HG03354 (cell line): Measurements from ENCODE around the gene C2CD4A.
"Not testable (repeated sequence)": the region's sequence is repeated elsewhere in the genome, so short reads cannot be mapped to it uniquely, and the experiment has no call there.

Source experiments
- ATAC-seq: cut with Tn5 transposase; IDR thresholded peaks from one replicate; pipeline ENCODE4 v1.9.1; 2021; ENCODE audit warnings: mild to moderate bottlenecking; ENCODE audit not compliant: unreplicated experiment, poor library complexity, severe bottlenecking

C2CD4A gene

DNA sequence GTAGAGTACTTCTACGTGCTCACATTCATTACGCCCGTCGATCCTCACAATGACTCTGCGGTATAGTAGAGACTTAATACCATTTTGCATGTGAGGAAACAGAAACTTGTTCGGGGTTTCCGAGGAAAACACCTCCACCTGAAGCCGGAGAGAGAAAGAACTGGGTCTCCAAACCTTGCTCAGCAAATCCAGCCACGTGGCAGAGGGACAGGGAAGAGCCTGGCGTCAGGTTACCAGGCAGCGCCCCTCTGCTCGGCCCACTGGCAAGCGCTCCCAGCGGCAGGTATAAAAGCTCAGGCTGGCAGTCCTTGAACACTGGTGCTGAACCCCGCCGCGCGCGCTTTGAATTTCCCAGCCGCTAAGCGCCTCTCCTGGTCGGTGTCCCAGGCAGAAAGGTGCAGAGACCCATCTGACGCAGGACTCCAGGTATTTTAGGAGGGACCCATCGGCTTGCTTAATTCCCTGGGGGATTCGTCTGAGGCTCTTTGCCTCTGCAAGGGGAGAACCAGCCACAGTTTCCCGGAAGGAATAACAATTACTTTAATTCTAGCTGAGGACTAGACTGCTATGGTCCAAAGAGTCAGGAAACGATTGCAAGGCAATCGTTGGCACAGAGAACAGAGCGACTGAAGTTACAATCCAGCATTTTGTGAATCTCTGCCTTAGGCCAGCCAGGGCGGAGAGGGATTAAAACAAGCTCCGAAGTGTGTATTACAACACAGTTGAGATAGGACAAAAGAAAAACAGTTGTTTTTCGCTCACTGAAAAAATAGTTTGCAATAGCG is at the start of gene C2CD4A:
Gene C2CD4A, plus strand, starts transcription at position 315 of the 785 bp plus-strand sequence. CDS start 637 bp downstream, outside the sequence.
- ATAC-seq, result no peak

DNA sequence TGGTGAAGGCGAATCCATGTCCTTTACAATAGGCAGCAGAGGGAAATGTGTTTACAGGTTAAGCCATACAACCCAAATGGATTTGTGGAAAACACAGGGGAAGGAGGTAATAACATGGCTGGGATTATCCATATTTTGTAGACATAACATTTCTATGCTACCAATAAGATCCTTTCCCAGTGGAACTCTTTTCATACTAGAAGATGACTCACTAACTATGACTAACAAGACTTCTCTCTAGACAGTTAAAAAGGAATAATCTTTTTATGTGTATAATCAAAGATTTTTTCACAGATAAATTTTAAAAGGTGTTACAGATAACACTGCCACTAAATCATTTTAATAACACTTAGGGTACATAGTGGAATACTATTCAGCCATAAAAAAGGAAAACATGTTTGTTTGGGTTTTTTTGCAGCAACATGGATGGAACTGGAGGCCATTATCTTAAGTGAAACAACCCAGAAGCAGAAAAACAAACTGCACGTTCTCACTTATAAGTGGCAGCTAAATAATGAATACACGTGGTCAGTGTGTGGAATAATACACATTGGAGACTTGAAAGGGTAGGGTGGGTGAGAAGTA is 46.1 kb upstream of the C2CD4A start:
- ATAC-seq, result no peak

GRCh38 chr15:62021991-62022600 is 44.7 kb upstream of the C2CD4A start:
- no peak for ATAC-seq

- peak; percentile 62 for ATAC-seq
These were observed 40.1 kb upstream of the C2CD4A start for GRCh38 chr15:62026487-62027262.

DNA sequence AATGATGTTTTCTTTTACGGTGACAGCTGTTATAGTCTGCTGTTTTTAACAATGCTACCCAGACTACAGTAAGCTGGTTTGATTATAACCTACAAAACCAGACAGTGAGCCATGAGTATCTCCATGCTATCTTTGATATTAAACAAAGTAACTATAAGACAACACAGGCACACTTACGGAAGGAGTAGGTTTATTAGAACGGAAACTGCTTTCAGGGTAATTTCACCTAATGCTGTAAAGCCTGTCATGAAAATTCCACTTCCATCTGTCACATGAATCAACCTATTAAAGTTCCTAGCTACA is 39.6 kb upstream of the C2CD4A start:
- peak; percentile 12 for ATAC-seq

DNA sequence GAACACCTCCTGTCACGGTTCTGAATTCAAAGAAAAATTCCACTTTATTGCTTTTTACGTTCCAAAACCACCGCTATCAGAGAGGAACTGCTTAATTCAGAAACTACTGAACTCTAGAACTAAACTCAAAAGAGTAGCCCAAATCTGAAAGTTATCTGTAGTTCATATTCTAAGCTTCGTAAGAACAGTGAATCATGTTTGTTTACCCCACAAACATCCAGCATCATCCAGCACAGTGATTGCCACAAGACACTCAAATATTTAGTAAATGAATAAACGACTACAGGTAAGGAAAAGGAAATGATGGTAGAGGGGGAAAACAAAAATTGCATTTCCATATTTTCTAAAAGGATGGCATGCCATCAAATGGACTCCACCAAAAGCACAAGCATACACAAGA is 38.9 kb upstream of the C2CD4A start:
- no peak for ATAC-seq

DNA sequence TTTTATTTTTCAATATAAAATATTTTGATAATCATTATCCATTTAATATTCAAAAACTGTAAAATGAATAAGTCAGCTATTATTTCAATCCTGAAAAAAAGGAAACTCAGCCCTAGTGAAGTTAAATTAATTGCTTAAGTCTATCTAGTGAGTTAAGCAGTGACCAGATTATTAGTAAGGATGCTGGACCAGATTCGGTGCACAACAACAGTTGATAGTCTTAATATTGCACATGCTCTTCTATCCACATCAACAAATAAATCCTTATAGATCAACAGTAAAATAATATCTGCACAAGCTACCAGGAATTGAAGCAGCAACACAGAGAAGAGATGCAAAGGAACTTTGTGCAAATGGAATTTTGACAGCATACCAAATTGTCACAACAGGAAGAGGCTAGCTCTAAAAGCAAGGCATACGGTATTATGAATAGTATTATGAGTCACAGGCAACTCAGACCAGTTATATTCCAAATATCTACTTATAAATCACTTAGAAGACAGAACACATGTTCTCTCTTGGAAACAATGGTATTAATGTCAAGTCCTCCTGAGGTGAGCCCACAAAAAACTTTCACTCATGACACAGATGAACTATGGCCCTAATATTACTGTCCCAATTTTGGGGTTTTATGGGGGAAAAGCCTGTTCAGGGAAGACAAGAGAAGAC is 31.4 kb upstream of the C2CD4A start:
- no peak for ATAC-seq

- ATAC-seq, result no peak
These were observed 20.6 kb upstream of the C2CD4A start for GRCh38 chr15:62046078-62046743.

- ATAC-seq, result no peak
These were observed 19.4 kb upstream of the C2CD4A start for GRCh38 chr15:62047282-62047827.

GRCh38 chr15:62048254-62048653 is 18.5 kb upstream of the C2CD4A start:
- ATAC-seq, result not testable (repeated sequence)

- no peak for ATAC-seq
These were observed 16.7 kb upstream of the C2CD4A start for GRCh38 chr15:62050115-62050514.

GRCh38 chr15:62051166-62051565 is 15.6 kb upstream of the C2CD4A start:
- ATAC-seq, result no peak

DNA sequence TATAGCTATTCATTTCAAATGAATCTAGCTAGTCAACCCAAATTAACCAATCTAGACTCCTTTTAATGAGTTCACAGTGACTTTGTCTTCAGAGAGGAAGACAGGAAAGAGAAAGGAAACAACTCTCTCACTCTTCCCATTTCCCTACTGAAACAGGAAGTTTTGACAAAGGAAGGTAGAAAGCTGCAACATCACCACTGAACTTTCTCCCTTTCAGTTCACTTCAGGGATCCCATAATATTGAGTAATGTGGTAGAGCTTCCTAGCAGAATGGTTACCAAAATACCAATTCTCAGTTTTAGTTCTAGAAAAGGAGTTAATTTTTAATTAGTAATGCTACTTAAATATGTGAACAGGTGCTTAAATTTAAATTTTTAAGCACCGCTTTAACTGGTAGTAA is 14.1 kb upstream of the C2CD4A start:
- ATAC-seq, result no peak

- ATAC-seq, result no peak
These were observed 13.2 kb upstream of the C2CD4A start for GRCh38 chr15:62053439-62054085.

GRCh38 chr15:62054979-62055378 is 11.8 kb upstream of the C2CD4A start:
- ATAC-seq, result no peak

GRCh38 chr15:62057341-62057980 is 9.3 kb upstream of the C2CD4A start:
- no peak for ATAC-seq

DNA sequence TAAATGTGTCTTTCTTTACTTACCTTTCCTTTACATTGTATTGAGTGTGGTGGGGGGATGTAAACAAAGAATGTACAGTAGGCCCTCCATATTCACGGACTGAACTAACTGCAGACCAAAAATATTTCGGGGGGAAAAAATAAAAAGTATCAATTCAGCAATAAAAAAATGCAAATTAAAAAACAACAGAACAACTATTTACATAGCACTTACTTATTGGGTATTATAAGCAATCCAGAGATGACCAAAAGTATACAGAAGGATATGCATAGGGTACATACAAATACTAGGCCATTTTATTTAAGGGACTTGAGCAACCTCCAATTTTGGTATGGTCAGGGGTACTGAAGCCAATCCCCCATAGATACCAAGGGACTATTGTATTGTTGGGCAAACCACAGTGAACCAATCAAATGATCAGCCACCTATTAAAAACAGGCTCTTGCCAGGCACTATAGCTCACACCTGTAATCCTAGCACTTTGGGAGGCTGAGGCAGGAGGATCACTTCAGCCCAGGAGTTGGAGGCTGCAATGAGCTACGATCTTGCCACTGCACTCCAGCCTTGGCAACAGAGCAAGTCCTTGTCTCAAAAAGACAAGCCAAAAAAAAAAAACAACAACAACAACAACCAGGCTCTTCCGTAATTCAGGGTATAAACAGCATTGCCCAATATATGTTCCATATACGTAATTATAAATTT is 8.3 kb upstream of the C2CD4A start:
- no peak for ATAC-seq
